HG02870 (cell line): Measurements from ENCODE around the gene MTMR1.

Experiments used
- ATAC-seq: cut with Tn5 transposase; IDR thresholded peaks from one replicate; pipeline ENCODE4 v1.9.1; 2021; ENCODE audit warnings: mild to moderate bottlenecking, moderate library complexity; ENCODE audit not compliant: unreplicated experiment

The MTMR1 gene

GRCh38 chrX:150777328-150777992, 84.3 kb downstream of the MTMR1 start:
- ATAC-seq: no peak

GRCh38 chrX:150779385-150779784, 86.2 kb downstream of the MTMR1 start:
- ATAC-seq: no peak

DNA sequence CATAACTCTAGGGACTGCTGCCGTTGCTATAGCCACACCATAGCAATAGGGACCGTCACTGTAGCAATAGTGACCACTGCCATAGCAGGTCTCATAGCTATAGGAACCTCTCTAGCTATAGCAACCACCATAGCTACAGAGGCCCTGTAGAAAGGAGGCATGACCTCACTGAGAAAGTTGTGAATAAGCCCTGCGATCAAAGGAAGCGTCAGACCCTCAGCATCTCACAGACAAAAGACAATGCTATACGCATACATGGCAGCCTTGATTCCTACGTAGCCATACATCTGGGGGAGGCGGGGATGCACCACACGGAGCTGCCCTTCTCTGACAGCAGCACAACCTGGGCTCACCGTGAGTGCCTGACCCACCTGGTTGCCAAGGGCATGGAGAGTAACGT, 88.5 kb downstream of the MTMR1 start:
- ATAC-seq: no peak

DNA sequence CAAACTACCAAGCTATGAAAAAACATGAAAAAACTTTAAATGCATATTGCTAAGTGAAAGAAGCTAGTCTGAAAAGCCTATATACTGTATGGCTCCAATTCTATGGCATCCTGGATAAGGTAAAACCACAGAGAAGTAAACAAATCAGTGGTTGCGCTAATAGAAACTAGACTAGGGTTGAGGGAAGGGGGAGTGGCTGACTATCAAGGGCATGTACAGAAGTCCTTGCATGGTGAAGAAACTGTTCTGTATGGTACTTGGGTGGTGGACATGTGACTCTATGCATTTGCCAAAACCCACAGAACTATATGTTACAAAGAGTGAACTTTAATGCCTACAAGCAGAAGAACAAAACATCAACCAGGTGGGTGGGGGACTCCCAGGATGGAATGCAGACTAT, 96.8 kb downstream of the MTMR1 start:
- peak; percentile 93 for ATAC-seq

DNA sequence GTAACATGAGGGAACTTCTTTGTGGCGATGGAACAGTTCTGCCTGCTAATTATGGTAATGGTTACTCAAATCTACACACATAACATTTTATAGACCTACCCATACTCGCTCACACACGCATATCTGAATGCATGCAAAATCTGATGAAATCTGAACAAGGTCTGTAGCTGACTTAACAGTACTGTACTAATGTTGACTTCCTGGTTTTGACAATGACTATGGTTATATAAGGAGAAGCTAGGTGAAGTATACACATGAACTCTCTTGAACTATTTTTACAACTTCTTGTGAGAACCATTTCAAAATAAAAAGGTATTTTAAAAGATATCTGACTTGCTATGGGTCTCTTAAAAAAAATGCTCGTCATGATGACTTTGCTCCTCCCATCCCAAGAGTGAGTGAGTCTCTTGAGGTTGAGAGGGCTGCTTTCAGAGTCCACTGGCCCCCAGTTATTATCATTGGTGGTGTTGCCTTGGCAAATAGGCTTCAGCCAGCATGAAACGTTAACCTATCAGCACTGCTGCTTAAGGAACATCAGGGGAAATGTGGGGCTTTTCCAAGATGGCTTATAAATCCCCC, 99.8 kb downstream of the MTMR1 start:
- ATAC-seq: no peak

DNA sequence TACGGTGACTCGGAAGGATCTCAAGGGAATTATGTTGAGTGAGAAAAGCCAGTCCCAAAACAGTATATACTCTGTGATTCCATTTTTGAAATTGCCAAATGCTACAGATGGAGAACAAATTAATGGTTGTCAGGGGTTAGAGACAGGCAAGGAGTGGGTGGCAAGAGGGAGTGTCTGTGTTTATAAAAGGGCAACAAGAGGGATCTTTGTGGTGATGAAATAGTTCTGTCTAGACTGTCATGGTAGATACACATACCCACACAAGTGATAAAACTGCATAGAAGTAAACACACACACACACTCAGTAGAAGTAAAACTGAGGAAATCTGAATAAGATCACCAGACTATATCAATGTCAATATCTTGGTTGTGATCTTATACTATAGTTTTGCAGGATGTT, 112.5 kb downstream of the MTMR1 start:
- no peak for ATAC-seq

GRCh38 chrX:150806827-150807226, 113.6 kb downstream of the MTMR1 start:
- ATAC-seq: no peak

DNA sequence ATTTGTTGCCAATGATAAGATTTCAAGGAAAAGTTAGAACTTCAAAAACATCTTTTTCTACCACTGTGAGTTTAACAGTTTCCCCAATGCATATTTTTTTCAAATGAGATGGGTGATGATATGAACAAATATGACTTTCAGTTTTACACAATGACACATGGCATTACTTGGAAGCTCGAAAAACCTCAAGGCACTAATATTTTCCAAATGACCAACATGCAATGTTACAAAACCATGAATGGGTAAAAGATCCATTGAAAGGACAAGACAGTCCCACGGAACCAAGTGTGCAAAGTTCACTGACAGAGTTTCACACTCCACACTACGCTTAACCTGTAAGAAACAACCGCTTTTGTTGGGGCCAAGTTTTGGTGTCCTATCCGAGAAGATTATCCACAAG, 120.7 kb downstream of the MTMR1 start:
- ATAC-seq: no peak
